ENCODE data around the gene PDXDC1. TPM values are rescaled to one million over a fixed set of nuclear protein-coding genes. Genes with fewer than 3 reads are reported as not detected.

Gene PDXDC1
- total RNA-seq, 1 experiment from 2014 or later: 58.4 TPM

DNA sequence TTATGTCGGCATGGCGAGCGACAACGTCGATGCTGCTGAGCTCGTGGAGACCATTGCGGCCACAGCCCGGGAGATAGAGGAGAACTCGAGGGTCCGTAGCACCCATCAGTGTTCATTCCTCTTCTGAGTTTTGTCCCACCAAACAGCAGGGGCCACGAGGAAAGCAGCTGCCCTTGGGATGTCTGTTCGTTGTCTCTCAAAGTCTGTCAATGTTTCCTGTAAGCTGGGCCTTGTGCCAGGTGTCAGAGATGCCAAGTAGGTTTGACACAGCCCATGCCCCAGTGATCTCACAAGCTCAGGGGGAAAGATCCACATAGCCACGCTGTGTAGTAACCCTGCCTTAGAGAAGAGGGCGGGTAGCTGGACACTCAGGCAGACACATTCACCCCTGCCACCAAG is 58.5 kb downstream of the PDXDC1 start:
- peaks cover 2% of the 10 kb centered on the region; the same call in 1 of the 2 replicates for H3K79me2 ChIP-seq (ENCODE audit: low read length)
- no peak overlapping the region for H3K4me2 ChIP-seq (ENCODE audit: low read depth, low read length, poor library complexity, severe bottlenecking)
- H3K36me3 ChIP-seq (ENCODE audit: insufficient read depth, low read length): peaks cover 30% of the 10 kb centered on the region; the same call in 1 of the 2 replicates
- H3K9ac ChIP-seq (ENCODE audit: low read length): no peak overlapping the region
- H3K4me3 ChIP-seq (ENCODE audit: low read length): no peak overlapping the region
- no peaks in the 10 kb centered on the region for H4K20me1 ChIP-seq (ENCODE audit: insufficient read depth, low read depth, low read length)
- no peak overlapping the region for H2AFZ ChIP-seq (ENCODE audit: low read length)
- no peak for DNase-seq
- no peak overlapping the region for H3K27ac ChIP-seq (ENCODE audit: low read length)
- H3K9me3 ChIP-seq (ENCODE audit: low read length): no peaks in the 10 kb centered on the region
- H3K27me3 ChIP-seq (ENCODE audit: low read length): no peaks in the 10 kb centered on the region
- H3K4me1 ChIP-seq (ENCODE audit: low read length): no peaks in the 10 kb centered on the region
- H3K9me2 ChIP-seq (replicated peaks; ENCODE audit: insufficient read depth, low read length): no peaks in the 10 kb centered on the region

DNA sequence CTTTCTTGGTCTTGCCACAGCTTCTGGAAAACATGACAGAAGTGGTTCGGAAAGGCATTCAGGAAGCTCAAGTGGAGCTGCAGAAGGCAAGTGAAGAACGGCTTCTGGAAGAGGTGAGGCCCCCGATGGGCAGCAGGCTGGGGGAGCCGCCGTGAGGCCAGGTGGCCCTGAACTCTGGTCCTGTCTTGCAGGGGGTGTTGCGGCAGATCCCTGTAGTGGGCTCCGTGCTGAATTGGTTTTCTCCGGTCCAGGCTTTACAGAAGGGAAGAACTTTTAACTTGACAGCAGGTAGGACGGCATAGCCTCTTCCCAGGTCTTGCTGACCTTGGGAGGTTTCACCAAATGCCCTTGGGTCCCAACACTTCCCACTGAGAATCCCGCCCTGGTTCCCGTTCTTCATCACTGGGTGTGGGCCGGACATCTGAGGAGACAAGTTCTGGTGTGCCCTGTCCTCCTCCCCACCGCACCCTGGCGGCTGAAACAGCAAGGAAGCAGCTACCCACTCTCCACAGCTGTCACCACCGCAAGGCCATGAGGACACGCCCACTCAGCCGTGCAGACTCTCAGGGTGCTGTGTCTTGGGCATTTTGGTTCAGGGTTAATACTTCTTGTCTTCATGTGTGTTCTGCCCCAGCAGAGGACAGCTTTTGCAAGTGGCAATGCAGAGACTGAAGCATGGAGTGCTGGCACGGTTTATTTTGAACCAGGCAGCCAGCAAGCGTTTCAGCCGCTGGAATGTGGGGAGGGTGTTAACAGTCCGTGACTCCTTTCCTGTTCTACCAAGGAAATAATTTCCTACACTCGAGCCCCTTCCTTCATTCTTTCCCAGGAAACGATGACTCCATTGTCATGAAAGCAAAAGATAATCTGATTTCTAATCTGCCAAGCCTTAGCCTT is 59.7 kb downstream of the PDXDC1 start:
- Histone ChIP-seq H3K4me3 (ENCODE audit: low read length) (no peak overlapping the region), H3K9me2 (replicated peaks; ENCODE audit: insufficient read depth, low read length) (no peaks in the 10 kb centered on the region), H3K36me3 (ENCODE audit: insufficient read depth, low read length) (peaks cover 33% of the 10 kb centered on the region), H3K4me2 (ENCODE audit: low read depth, low read length, poor library complexity, severe bottlenecking) (no peak overlapping the region), H3K27ac (ENCODE audit: low read length) (no peak overlapping the region), H2AFZ (ENCODE audit: low read length) (no peak overlapping the region), H3K4me1 (ENCODE audit: low read length) (no peaks in the 10 kb centered on the region), H3K79me2 (ENCODE audit: low read length) (no peaks in the 10 kb centered on the region), H3K27me3 (ENCODE audit: low read length) (no peaks in the 10 kb centered on the region), H4K20me1 (ENCODE audit: insufficient read depth, low read depth, low read length) (no peaks in the 10 kb centered on the region), H3K9ac (ENCODE audit: low read length) (no peak overlapping the region), H3K9me3 (ENCODE audit: low read length) (no peaks in the 10 kb centered on the region)
- no peak for DNase-seq

DNA sequence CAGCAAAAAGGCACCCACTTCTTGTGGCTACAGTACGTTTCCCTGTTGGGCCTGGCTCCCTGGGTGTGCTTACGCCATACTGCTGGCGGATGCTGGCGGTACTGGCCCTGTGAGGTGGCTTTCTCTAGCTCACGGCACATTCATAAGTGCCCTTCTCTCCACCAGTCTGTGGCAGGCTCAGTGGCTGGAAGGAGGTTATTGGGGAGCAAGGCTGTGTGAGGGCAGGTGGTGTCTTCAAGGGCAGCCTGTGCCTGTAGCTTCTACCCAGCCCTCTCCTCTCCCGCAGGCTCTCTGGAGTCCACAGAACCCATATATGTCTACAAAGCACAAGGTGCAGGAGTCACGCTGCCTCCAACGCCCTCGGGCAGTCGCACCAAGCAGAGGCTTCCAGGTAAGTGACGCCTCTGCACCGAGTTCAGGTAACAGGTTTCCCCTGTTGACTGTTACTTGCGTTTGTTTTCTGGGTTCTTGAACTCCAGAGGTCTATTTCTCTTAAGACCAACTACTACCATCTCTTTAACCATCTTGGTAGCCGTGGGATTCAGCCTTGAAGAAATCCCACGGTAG is 60.4 kb downstream of the PDXDC1 start:
- Histone ChIP-seq H3K27me3 (ENCODE audit: low read length) (no peaks in the 10 kb centered on the region), H3K4me2 (ENCODE audit: low read depth, low read length, poor library complexity, severe bottlenecking) (no peak overlapping the region), H3K4me1 (ENCODE audit: low read length) (no peaks in the 10 kb centered on the region), H3K9me2 (replicated peaks; ENCODE audit: insufficient read depth, low read length) (no peaks in the 10 kb centered on the region), H3K79me2 (ENCODE audit: low read length) (no peaks in the 10 kb centered on the region), H3K9ac (ENCODE audit: low read length) (no peak overlapping the region), H4K20me1 (ENCODE audit: insufficient read depth, low read depth, low read length) (no peaks in the 10 kb centered on the region), H3K4me3 (ENCODE audit: low read length) (no peak overlapping the region), H3K27ac (ENCODE audit: low read length) (no peak overlapping the region), H3K36me3 (ENCODE audit: insufficient read depth, low read length) (peaks cover 36% of the 10 kb centered on the region), H2AFZ (ENCODE audit: low read length) (no peak overlapping the region), H3K9me3 (ENCODE audit: low read length) (no peaks in the 10 kb centered on the region)
- no peak for DNase-seq

DNA sequence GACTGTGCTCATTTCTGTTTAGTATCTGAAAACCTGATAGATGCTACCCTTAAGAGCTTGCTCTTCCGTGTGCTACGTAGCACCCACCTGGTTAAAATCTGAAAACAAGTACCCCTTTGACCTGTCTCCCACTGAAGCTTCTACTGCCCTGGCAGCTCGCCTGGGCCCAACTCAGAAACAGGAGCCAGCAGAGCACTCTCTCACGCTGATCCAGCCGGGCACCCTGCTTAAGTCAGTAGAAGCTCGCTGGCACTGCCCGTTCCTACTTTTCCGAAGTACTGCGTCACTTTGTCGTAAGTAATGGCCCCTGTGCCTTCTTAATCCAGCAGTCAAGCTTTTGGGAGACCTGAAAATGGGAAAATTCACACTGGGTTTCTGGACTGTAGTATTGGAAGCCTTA is 62.2 kb downstream of the PDXDC1 start:
- DNase-seq: no peak
- no peaks in the 10 kb centered on the region for H3K9me3 ChIP-seq (ENCODE audit: low read length)
- H3K4me3 ChIP-seq (ENCODE audit: low read length): no peak overlapping the region
- H3K27ac ChIP-seq (ENCODE audit: low read length): no peak overlapping the region
- H3K9ac ChIP-seq (ENCODE audit: low read length): no peak overlapping the region
- H3K27me3 ChIP-seq (ENCODE audit: low read length): no peaks in the 10 kb centered on the region
- no peak overlapping the region for H3K4me2 ChIP-seq (ENCODE audit: low read depth, low read length, poor library complexity, severe bottlenecking)
- H3K79me2 ChIP-seq (ENCODE audit: low read length): no peaks in the 10 kb centered on the region
- H3K4me1 ChIP-seq (ENCODE audit: low read length): no peaks in the 10 kb centered on the region
- no peaks in the 10 kb centered on the region for H4K20me1 ChIP-seq (ENCODE audit: insufficient read depth, low read depth, low read length)
- no peaks in the 10 kb centered on the region for H3K9me2 ChIP-seq (replicated peaks; ENCODE audit: insufficient read depth, low read length)
- no peak overlapping the region for H2AFZ ChIP-seq (ENCODE audit: low read length)
- peaks cover 34% of the 10 kb centered on the region for H3K36me3 ChIP-seq (ENCODE audit: insufficient read depth, low read length)

DNA sequence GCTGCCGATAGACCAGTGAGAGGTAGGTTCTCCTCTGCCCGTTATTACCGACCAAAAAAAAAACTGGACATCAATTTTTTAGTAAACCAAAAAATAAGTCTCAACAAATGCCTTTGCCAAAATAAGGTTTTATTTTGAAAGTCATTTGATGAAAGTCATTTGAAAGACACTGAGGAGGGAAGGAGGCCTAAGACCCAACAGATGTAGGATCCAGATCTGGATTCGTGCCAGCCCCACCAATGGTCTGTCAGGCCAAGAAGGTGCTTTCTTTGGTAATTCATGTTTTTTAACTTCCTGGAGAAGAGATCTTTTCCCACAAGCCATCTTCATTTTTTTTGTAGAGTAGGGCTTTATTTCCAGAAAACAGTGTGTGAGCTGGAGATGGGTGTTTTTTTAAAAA is 62.9 kb downstream of the PDXDC1 start:
- Histone ChIP-seq H3K9me2 (replicated peaks; ENCODE audit: insufficient read depth, low read length) (no peaks in the 10 kb centered on the region), H3K9ac (ENCODE audit: low read length) (no peak overlapping the region), H3K4me3 (ENCODE audit: low read length) (no peak overlapping the region), H3K4me1 (ENCODE audit: low read length) (no peaks in the 10 kb centered on the region), H2AFZ (ENCODE audit: low read length) (no peak overlapping the region), H4K20me1 (ENCODE audit: insufficient read depth, low read depth, low read length) (no peaks in the 10 kb centered on the region), H3K79me2 (ENCODE audit: low read length) (no peaks in the 10 kb centered on the region), H3K9me3 (ENCODE audit: low read length) (no peaks in the 10 kb centered on the region), H3K27me3 (ENCODE audit: low read length) (no peaks in the 10 kb centered on the region), H3K4me2 (ENCODE audit: low read depth, low read length, poor library complexity, severe bottlenecking) (no peak overlapping the region), H3K27ac (ENCODE audit: low read length) (no peak overlapping the region), H3K36me3 (ENCODE audit: insufficient read depth, low read length) (peaks cover 34% of the 10 kb centered on the region)
- no peak for DNase-seq

DNA sequence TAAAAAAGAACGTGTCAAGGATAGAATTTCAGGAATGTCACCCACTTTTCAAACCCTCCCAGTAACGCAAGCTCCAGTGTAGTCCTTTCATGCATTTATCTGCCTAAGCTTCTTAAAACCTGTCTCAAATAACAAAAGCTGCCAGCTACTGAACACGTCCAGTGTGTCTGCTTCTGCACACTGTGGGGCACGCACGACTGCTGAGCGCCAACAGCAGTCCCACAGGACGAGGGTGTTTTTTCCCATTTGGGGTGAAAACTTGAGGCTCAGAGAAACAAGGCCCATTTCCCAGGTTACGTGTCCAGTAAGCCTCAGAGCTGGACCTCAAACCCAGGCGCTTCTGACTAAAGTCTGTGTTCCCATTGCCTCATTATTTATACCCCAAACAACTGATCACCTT is 63.9 kb downstream of the PDXDC1 start:
- no peak overlapping the region for H3K4me2 ChIP-seq (ENCODE audit: low read depth, low read length, poor library complexity, severe bottlenecking)
- H3K4me1 ChIP-seq (ENCODE audit: low read length): no peaks in the 10 kb centered on the region
- no peak overlapping the region for H3K4me3 ChIP-seq (ENCODE audit: low read length)
- no peak overlapping the region for H3K27ac ChIP-seq (ENCODE audit: low read length)
- H3K36me3 ChIP-seq (ENCODE audit: insufficient read depth, low read length): peaks cover 31% of the 10 kb centered on the region
- H3K79me2 ChIP-seq (ENCODE audit: low read length): no peaks in the 10 kb centered on the region
- H4K20me1 ChIP-seq (ENCODE audit: insufficient read depth, low read depth, low read length): no peaks in the 10 kb centered on the region
- no peak overlapping the region for H2AFZ ChIP-seq (ENCODE audit: low read length)
- DNase-seq: no peak
- no peaks in the 10 kb centered on the region for H3K27me3 ChIP-seq (ENCODE audit: low read length)
- no peak overlapping the region for H3K9ac ChIP-seq (ENCODE audit: low read length)
- no peaks in the 10 kb centered on the region for H3K9me3 ChIP-seq (ENCODE audit: low read length)
- no peaks in the 10 kb centered on the region for H3K9me2 ChIP-seq (replicated peaks; ENCODE audit: insufficient read depth, low read length)

DNA sequence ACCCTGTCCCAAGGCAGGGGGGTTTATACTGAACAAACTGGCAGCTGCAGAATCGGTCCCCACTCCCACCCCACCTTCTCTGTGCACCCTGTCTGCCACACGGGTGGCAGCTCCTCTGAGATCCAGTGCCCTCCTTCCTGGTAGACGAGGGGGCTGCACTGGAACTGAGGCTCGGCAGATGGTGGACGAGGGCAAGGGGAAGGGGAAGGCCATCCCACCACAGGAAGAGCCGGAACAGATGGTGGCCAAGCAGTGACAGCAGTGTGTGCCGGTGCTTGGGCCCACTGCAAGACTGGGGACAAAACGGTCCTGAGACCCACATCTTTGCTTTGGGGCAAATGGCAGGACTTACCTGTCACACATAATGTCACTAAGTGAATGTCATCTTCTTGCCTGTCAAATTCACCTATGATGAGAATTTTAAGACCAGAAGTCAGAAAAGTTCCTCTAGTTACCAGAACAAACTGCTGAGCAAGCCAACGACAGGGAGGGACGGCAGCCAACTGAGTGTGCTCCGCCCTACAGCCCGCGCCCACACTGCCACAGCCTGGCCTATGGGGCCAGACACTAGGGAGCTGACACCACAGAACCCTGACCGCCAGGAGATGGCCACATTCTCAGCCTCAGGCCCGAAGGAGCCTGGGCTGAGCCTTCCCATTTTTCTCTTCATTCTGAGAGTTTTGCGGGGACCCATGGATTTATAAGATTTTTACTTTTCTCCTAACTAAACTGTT is 66.6 kb downstream of the PDXDC1 start:
- H4K20me1 ChIP-seq (ENCODE audit: insufficient read depth, low read depth, low read length): no peaks in the 10 kb centered on the region
- no peak overlapping the region for H2AFZ ChIP-seq (ENCODE audit: low read length)
- H3K4me3 ChIP-seq (ENCODE audit: low read length): no peak overlapping the region
- no peaks in the 10 kb centered on the region for H3K9me3 ChIP-seq (ENCODE audit: low read length)
- peaks cover 23% of the 10 kb centered on the region for H3K36me3 ChIP-seq (ENCODE audit: insufficient read depth, low read length)
- no peak overlapping the region for H3K27ac ChIP-seq (ENCODE audit: low read length)
- H3K9ac ChIP-seq (ENCODE audit: low read length): no peak overlapping the region
- H3K79me2 ChIP-seq (ENCODE audit: low read length): no peaks in the 10 kb centered on the region
- H3K4me2 ChIP-seq (ENCODE audit: low read depth, low read length, poor library complexity, severe bottlenecking): no peak overlapping the region
- no peaks in the 10 kb centered on the region for H3K27me3 ChIP-seq (ENCODE audit: low read length)
- DNase-seq: no peak
- H3K9me2 ChIP-seq (replicated peaks; ENCODE audit: insufficient read depth, low read length): no peaks in the 10 kb centered on the region
- H3K4me1 ChIP-seq (ENCODE audit: low read length): no peaks in the 10 kb centered on the region

DNA sequence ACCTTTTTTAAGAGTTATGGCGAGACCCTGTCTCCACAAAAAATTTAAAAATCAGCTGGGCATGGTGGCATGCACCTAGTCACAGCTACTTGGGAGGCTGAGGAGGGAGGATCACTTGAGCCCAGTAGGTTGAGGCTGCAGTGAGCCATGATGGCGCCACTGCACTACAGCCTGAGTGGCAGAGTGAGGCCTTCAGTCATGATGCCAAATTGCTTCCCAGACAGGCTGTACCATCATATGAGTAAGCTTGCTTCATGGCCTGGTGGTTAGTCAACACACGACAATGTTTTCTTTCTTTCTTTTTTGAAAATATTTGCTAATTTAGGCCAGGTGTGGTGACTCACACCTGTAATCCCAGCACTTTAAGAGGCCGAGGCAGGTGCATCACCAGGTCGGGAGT is 68.5 kb downstream of the PDXDC1 start:
- no peaks in the 10 kb centered on the region for H3K9me2 ChIP-seq (replicated peaks; ENCODE audit: insufficient read depth, low read length)
- no peak overlapping the region for H2AFZ ChIP-seq (ENCODE audit: low read length)
- H3K79me2 ChIP-seq (ENCODE audit: low read length): no peaks in the 10 kb centered on the region

More for the DNA sequence above, 68.5 kb downstream of the PDXDC1 start:
- Histone ChIP-seq H3K36me3 (ENCODE audit: insufficient read depth, low read length) (peaks cover 9% of the 10 kb centered on the region), H3K27ac (ENCODE audit: low read length) (no peak overlapping the region), H3K9ac (ENCODE audit: low read length) (no peak overlapping the region), H3K9me3 (ENCODE audit: low read length) (no peaks in the 10 kb centered on the region), H3K4me1 (ENCODE audit: low read length) (no peaks in the 10 kb centered on the region), H3K4me2 (ENCODE audit: low read depth, low read length, poor library complexity, severe bottlenecking) (no peak overlapping the region), H4K20me1 (ENCODE audit: insufficient read depth, low read depth, low read length) (no peaks in the 10 kb centered on the region), H3K4me3 (ENCODE audit: low read length) (no peak overlapping the region), H3K27me3 (ENCODE audit: low read length) (no peaks in the 10 kb centered on the region)
- no peak for DNase-seq

All from Karpas-422 (cell line).